Measurements from ENCODE around the gene NOTCH1. TPM values are rescaled to one million over a fixed set of nuclear protein-coding genes. Genes with fewer than 3 reads are reported as not detected.

NOTCH1 gene
- total and polyA plus RNA-seq, 2 of the 13 experiments (the other 11 are each of a cell fraction or from before 2014, with no cell fraction given), result 0.09 to 0.35 TPM

GRCh38 chr9:136584401-136584932 lies 38.6 kb upstream of the NOTCH1 start:
- POLR2A ChIA-PET, result no interaction called here
- intact Hi-C loops (cut with micrococcal nuclease; ENCODE audit: unreplicated experiment), result no loop called here
- H2AFZ ChIP-seq (ENCODE audit: low read length), result no peak overlapping the region
- no peak overlapping the region for H3K4me3 ChIP-seq (replicated peaks in 1 of 3; ENCODE audit: insufficient read depth in 1 of 3, low read depth in 2 of 3, low read length in 3 of 3)
- H3K79me2 ChIP-seq (ENCODE audit: insufficient read depth, low read length), result no peaks in the 10 kb centered on the region
- H4K20me1 ChIP-seq (ENCODE audit: insufficient read depth, low read length), result no peaks in the 10 kb centered on the region; the same call in 1 of the 2 replicates
- ATAC-seq, result no peak
- no peak overlapping the region for H3K9ac ChIP-seq (ENCODE audit: insufficient read depth, low read depth, low read length)
- in situ Hi-C loops (cut with HindIII; ENCODE audit: extremely low pct_ligation_motif_present, low pct_unique_long_range_greater_than_20kb), result no loop called here
- no CpG with 5 or more reads among the region's 23 CpGs for WGBS (ENCODE audit: low lambda C conversion rate)
- H3K9me3 ChIP-seq (ENCODE audit: low read length), result no peaks in the 10 kb centered on the region
- no peak overlapping the region for H3K27ac ChIP-seq (ENCODE audit: extremely low read length, insufficient read depth, low read length)
- peak; percentile 77 for TF ChIP-seq ZMYM3 (CRISPR knock-in tag; IDR thresholded peaks at IDR 0.05)
- peak; percentile 99 for TF ChIP-seq ZNF768 (CRISPR knock-in tag; IDR thresholded peaks at IDR 0.05)
- TF ChIP-seq ZC3H13 (CRISPR knock-in tag; IDR thresholded peaks at IDR 0.05), result no peak
- no peak for TF ChIP-seq ZNF616 (CRISPR knock-in tag; IDR thresholded peaks at IDR 0.05; ENCODE audit: low read depth)
- DNase-seq (ENCODE audit: low spot score), result no peak
- no peak overlapping the region for H3K4me2 ChIP-seq (ENCODE audit: low read depth, low read length)
- CTCF ChIA-PET (ENCODE audit: low intra/inter-chr PET ratio, low total read pairs), result no interaction called here
- H3K27me3 ChIP-seq (ENCODE audit: control insufficient read depth in 1 of 2, insufficient read depth in 2 of 2, low read length in 2 of 2), result peaks cover 26 to 69% of the 10 kb centered on the region in 2 experiments; a peak in 4 of 5 replicates
- H3K36me3 ChIP-seq (replicated peaks in 1 of 2; ENCODE audit: control insufficient read depth in 1 of 2, insufficient read depth in 2 of 2, low read length in 2 of 2), result no peaks in the 10 kb centered on the region
- no peak for FAIRE-seq
- no peaks in the 10 kb centered on the region for H3K4me1 ChIP-seq (ENCODE audit: insufficient read depth, low read length)
- no TSS peak for BruUV-seq (replicated peaks)

- BruUV-seq (replicated peaks), result no TSS peak
Observed at GRCh38 chr9:136582977-136583735, 37.3 kb upstream of the NOTCH1 start.

More at GRCh38 chr9:136582977-136583735, 37.3 kb upstream of the NOTCH1 start:
- Histone ChIP-seq H3K27ac (ENCODE audit: extremely low read length, insufficient read depth, low read length) (no peak overlapping the region), H3K79me2 (ENCODE audit: insufficient read depth, low read length) (no peaks in the 10 kb centered on the region), H3K4me1 (ENCODE audit: insufficient read depth, low read length) (no peaks in the 10 kb centered on the region), H3K4me3 (replicated peaks in 1 of 3; ENCODE audit: insufficient read depth in 1 of 3, low read depth in 2 of 3, low read length in 3 of 3) (no peak overlapping the region), H3K9ac (ENCODE audit: insufficient read depth, low read depth, low read length) (no peak overlapping the region), H3K36me3 (replicated peaks in 1 of 2; ENCODE audit: control insufficient read depth in 1 of 2, insufficient read depth in 2 of 2, low read length in 2 of 2) (no peaks in the 10 kb centered on the region), H3K9me3 (ENCODE audit: low read length) (no peaks in the 10 kb centered on the region), H3K4me2 (ENCODE audit: low read depth, low read length) (no peak overlapping the region), H3K27me3 (ENCODE audit: control insufficient read depth in 1 of 2, insufficient read depth in 2 of 2, low read length in 2 of 2) (peaks cover 20 to 56% of the 10 kb centered on the region in 2 experiments; a peak in 4 of 5 replicates), H2AFZ (ENCODE audit: low read length) (no peak overlapping the region), H4K20me1 (ENCODE audit: insufficient read depth, low read length) (peaks cover 5% of the 10 kb centered on the region; the same call in 1 of the 2 replicates)
- FAIRE-seq (no peak), ATAC-seq (no peak), DNase-seq (ENCODE audit: low spot score) (no peak)
- CTCF ChIA-PET (ENCODE audit: low intra/inter-chr PET ratio, low total read pairs), result no interaction called here
- no peak for TF ChIP-seq EP300 (IDR thresholded peaks at IDR 0.05; ENCODE audit: low read depth in 2 of 2, low read length in 2 of 2)
- no peak for TF ChIP-seq EP300 (CRISPR knock-in tag; IDR thresholded peaks at IDR 0.05; ENCODE audit: borderline replicate concordance)
- TF ChIP-seq HNRNPL (IDR thresholded peaks at IDR 0.05; ENCODE audit: low read depth, low read length), result 0 out of 2 replicates have a peak, but pooled peaks have one; percentile 56
- no peak for TF ChIP-seq HCFC1 (IDR thresholded peaks at IDR 0.05; ENCODE audit: low read depth, low read length)
- no peak for TF ChIP-seq ZNF121 (CRISPR knock-in tag; IDR thresholded peaks at IDR 0.05)
- TF ChIP-seq ZNF737 (CRISPR knock-in tag; IDR thresholded peaks at IDR 0.05; ENCODE audit: borderline replicate concordance), result no peak
- TF ChIP-seq GTF2F1 (IDR thresholded peaks at IDR 0.05; ENCODE audit: low read length), result no peak
- no peak for TF ChIP-seq ZNF883 (CRISPR knock-in tag; IDR thresholded peaks at IDR 0.05; ENCODE audit: not compliant biosample characterization)
- no peak for TF ChIP-seq MAZ (IDR thresholded peaks at IDR 0.05; ENCODE audit: borderline replicate concordance, low read depth, low read length)
- TF ChIP-seq MAZ (CRISPR knock-in tag; IDR thresholded peaks at IDR 0.05; ENCODE audit: low read depth), result no peak
- POLR2A ChIA-PET, result no interaction called here
- 100% methylated on average over 1 of the region's 11 CpGs for WGBS (ENCODE audit: low lambda C conversion rate)
- intact Hi-C loops (cut with micrococcal nuclease; ENCODE audit: unreplicated experiment), result no loop called here
- in situ Hi-C loops (cut with HindIII; ENCODE audit: extremely low pct_ligation_motif_present, low pct_unique_long_range_greater_than_20kb), result no loop called here
